ENCODE measurements around the gene ASB15.
"Not testable (repeated sequence)": the region's sequence is repeated elsewhere in the genome, so short reads cannot be mapped to it uniquely, and the experiment has no call there.

The ASB15 gene

GRCh38 chr7:123601530-123601929, at the start of gene ASB15:
TSS of gene ASB15 (plus strand) at chr7:123601821. CDS start at chr7:123614503, 12,682 bp downstream.
- DNase-seq (ENCODE audit: low read depth) = no peak

DNA sequence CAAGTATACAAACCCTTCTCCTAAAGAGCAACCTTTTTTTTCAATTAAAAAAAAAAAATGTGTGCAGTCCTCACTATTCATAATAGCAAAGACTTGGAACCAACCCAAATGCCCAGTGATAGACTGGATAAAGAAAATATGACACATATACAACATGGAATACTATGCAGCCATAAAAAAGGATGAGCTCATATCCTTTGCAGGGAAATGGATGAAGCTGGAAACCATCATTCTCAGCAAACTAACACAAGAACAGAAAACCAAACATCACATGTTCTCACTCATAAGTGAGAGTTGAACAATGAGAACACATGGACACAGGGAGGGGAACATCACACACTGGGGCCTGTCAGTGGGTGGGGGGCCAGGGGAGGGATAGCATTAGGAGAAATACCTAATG, 49.5 kb upstream of the ASB15 start:
- DNase-seq (ENCODE audit: low read depth) = not testable (repeated sequence)

GRCh38 chr7:123552641-123553040, 49.0 kb upstream of the ASB15 start:
- no peak for DNase-seq (ENCODE audit: low read depth)

- DNase-seq (ENCODE audit: low read depth) = no peak
Observed at GRCh38 chr7:123553159-123553558, 48.5 kb upstream of the ASB15 start.

GRCh38 chr7:123555484-123555883, 46.1 kb upstream of the ASB15 start:
- DNase-seq (ENCODE audit: low read depth) = no peak

DNA sequence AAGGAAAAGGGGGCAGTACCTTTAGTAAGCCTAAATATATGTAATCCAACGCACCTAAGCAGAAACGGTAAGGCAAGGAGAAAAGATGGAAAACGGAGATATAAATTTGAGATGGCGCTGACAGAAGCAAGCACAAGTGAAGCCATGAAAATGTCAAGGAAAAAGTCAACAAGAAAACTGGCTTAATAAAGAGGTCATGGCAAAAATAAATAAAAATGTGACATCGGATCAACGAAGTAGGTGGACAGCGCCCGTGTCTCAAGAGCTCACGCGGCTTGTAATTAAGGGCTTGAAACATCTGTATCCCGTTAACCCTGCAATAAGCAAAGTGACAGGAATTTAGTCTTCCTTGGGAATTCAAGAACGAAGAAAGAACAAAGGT, 44.6 kb upstream of the ASB15 start:
- peak; percentile 22 for DNase-seq (ENCODE audit: low read depth)

GRCh38 chr7:123557398-123558288, 44.0 kb upstream of the ASB15 start, which contains the start of gene NDUFA5:
TSS of gene NDUFA5 (minus strand) at chr7:123557818. CDS start at chr7:123557795, 23 bp downstream.
- DNase-seq (ENCODE audit: low read depth) = peak; percentile 99

DNA sequence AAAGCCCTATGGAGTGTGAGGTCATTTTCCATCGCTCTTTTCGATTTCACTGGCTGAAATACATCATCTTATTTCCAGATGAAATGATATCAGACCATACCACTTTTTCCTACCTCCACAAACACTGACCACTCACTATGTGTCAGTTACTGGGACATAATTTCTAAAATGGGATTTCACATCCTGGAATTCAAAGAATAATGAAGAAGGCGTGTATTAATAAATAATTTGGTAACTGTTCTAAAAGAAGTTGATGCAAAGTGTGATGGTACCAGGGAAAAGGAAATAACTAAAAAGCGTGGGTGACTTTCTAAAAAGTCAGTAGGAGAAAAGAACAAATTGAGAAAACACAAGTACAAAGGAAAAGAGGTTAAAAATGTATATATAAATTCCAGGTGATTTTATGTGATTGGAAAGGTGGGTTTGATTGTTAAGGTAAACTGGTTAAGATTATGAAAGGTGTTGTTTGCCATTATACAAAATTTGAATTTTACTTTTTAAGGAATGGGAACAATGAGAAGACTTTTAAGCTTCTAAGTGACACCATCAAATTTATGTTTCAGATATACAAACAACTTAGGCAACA, 43.2 kb upstream of the ASB15 start:
- no peak for DNase-seq (ENCODE audit: low read depth)

- no peak for DNase-seq (ENCODE audit: low read depth)
Observed at GRCh38 chr7:123562121-123562520, 39.5 kb upstream of the ASB15 start.

- no peak for DNase-seq (ENCODE audit: low read depth)
Observed at GRCh38 chr7:123569352-123570010, 32.1 kb upstream of the ASB15 start.

GRCh38 chr7:123570390-123571182, 31.0 kb upstream of the ASB15 start:
- DNase-seq (ENCODE audit: low read depth) = peak; percentile 33

DNA sequence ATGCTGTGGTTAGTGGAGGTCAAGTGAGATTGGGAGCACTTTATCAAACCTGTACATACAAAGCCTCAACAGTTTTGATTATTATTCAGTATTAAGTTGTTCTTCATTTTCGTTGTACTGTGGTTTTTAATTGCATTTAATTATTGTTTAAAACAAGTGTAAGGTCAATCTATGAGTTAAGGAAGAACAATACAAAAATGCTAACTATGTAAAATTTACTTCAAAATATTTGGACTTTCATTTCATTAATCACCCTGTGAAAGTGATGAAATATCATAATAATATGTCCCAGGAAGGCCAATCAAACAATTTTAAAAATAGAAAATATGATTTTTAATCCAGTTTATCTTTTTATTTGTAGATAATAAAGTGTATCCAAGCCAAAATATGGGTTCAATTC, 30.4 kb upstream of the ASB15 start:
- no peak for DNase-seq (ENCODE audit: low read depth)

DNA sequence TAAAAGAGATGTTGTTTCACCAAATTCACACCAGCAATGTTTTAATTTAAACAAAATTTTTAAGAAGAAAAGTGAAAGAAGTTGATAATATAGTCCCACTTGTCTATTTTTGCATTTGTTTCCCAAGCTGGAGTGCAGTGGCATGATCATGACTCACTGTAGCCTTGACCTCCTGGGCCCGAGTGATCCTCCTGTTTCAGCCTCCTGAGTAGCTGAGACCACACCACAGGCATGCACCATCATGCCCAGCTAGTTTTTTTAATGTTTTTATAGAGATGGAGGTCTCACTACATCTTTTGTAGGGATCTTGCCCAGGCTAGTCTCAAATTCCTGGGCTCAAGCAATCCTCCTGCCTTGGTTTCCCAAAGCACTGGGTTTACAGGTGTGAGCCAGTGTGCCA, 29.9 kb upstream of the ASB15 start:
- peak; percentile 26 for DNase-seq (ENCODE audit: low read depth)

- no peak for DNase-seq (ENCODE audit: low read depth)
Observed at GRCh38 chr7:123573341-123573740, 28.3 kb upstream of the ASB15 start.

GRCh38 chr7:123573896-123574467, 27.6 kb upstream of the ASB15 start:
- DNase-seq (ENCODE audit: low read depth) = no peak

GRCh38 chr7:123579416-123579815, 22.2 kb upstream of the ASB15 start:
- no peak for DNase-seq (ENCODE audit: low read depth)

DNA sequence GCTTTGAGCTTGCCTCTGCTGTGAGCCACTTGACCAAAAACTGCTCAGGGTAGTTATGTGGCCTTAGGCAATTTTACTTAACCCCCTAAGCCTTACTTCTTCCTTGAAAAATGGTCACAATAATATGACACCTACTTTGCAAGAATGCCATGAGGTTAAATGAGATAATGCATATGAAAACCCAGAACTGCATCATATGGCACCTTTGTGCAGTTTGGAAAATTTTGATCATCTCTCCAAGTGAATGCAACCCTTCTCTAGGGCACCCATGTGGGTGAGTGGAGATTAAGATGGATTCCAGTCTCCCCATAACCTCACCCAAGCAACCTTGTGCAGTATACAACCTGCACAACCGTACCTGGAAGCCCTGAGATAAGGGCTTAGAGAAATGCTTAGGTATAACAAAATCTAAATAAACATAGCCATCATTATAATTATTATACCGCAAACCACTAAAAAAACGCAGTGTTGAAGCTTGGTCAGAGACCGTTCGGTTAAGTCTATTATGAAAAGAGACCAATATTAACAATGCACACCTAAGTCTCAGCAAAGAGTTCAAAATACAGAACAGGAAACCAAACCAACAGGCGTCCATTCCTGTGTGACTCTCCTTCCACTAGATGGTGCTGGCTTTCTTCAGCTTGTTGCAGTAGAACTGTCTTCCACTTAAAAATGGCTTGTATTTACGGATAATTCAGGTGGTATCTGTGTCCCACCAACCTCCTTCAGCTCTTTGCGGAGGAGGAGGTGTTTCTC, 21.0 kb upstream of the ASB15 start:
- DNase-seq (ENCODE audit: low read depth) = peak; percentile 65

- DNase-seq (ENCODE audit: low read depth) = no peak
Observed at GRCh38 chr7:123581162-123581459, 20.5 kb upstream of the ASB15 start.

GRCh38 chr7:123583821-123584220, 17.8 kb upstream of the ASB15 start:
- no peak for DNase-seq (ENCODE audit: low read depth)

- no peak for DNase-seq (ENCODE audit: low read depth)
Observed at GRCh38 chr7:123588376-123588775, 13.2 kb upstream of the ASB15 start.

DNA sequence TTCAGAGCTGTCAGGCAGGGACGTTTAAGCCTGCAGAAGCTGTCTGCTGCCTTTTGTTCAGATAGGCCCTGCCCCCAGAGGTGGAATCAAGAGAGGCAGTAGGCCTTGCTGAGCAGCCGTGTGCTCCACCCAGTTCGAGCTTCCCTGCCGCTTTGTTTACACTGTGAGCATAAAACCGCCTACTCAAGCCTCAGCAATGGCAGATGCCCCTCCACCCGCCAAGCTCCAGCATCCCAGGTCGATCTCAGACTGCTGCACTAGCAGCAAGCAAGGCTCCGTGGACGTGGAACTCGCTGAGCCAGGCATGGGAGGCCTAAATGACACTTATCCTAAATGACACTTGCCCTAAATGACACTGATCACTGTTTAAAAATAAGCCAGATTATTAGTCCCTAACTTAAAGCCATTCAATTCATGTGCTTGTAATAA, 6.8 kb upstream of the ASB15 start:
- DNase-seq (ENCODE audit: low read depth) = peak; percentile 10

Data from ELR (cell line).